Smooth muscle cell (in vitro differentiated cells): ENCODE data around the gene RPAP2. TPM values are rescaled to one million over a fixed set of nuclear protein-coding genes. Genes with fewer than 3 reads are reported as not detected.

ENCODE experiments used
- DNase-seq: peaks from one replicate; lab custom pipeline; 2025; ENCODE audit not compliant: unreplicated experiment; lab: John Stamatoyannopoulos, UW
- H2AFZ ChIP-seq: fragments of 200-600 bp; sonication (generic); 2 replicates; pipeline ENCODE4 v1.6.0; 2016; ENCODE audit warnings: antibody characterized with exemption, low read depth, mild to moderate bottlenecking
- H3F3A ChIP-seq: fragments of 200-600 bp; sonication (generic); 2 replicates; pipeline ENCODE4 v1.6.0; 2017; ENCODE audit warnings: antibody characterized with exemption, low read depth
- H3K27ac ChIP-seq: fragments of 200-600 bp; sonication (generic); 2 replicates; pipeline ENCODE4 v1.5.1; 2016; ENCODE audit warnings: low read depth, mild to moderate bottlenecking
- H3K27me3 ChIP-seq: fragments of 200-600 bp; sonication (generic); 2 replicates; pipeline ENCODE4 v1.6.1; 2016; ENCODE audit warnings: low read depth, mild to moderate bottlenecking
- H3K36me3 ChIP-seq: fragments of 200-600 bp; sonication (generic); 2 replicates; pipeline ENCODE4 v1.5.1; 2016; ENCODE audit warnings: low read depth
- H3K4me1 ChIP-seq: fragments of 200-600 bp; sonication (generic); 2 replicates; pipeline ENCODE4 v1.5.1; 2016; ENCODE audit warnings: low read depth
- H3K4me2 ChIP-seq: fragments of 200-600 bp; sonication (generic); 2 replicates; pipeline ENCODE4 v1.6.0; 2016; ENCODE audit warnings: mild to moderate bottlenecking
- H3K4me3 ChIP-seq: fragments of 200-600 bp; sonication (generic); 2 replicates; pipeline ENCODE4 v1.5.1; 2016; ENCODE audit warnings: mild to moderate bottlenecking
- H3K79me2 ChIP-seq: fragments of 200-600 bp; sonication (generic); 2 replicates; pipeline ENCODE4 v1.6.0; 2016; ENCODE audit warnings: low read depth, mild to moderate bottlenecking
- H3K9ac ChIP-seq: fragments of 200-600 bp; sonication (generic); 2 replicates; pipeline ENCODE4 v1.6.0; 2016; ENCODE audit warnings: low read depth
- H3K9me3 ChIP-seq: fragments of 200-600 bp; sonication (generic); replicated peaks from 2 replicates; pipeline ENCODE4 v1.5.1; 2016; ENCODE audit warnings: low read depth
- H4K20me1 ChIP-seq: fragments of 200-600 bp; sonication (generic); 2 replicates; pipeline ENCODE4 v1.6.0; 2016; ENCODE audit warnings: low read depth
- CTCF ChIP-seq: fragments of 200-600 bp; sonication (generic); IDR thresholded peaks from 2 replicates; pipeline ENCODE4 v1.5.1; 2017; ENCODE audit warnings: borderline replicate concordance, mild to moderate bottlenecking, antibody characterized with exemption; ENCODE audit not compliant: insufficient read depth, poor library complexity, severe bottlenecking
- WGBS: methylation state at CpG from one replicate; pipeline ENCODE4 v1.1.7; 2016; ENCODE audit warnings: low lambda C conversion rate; 5-methylcytosine and 5-hydroxymethylcytosine counted together
- polyA plus RNA-seq: library from polyadenylated mRNA; unstranded; fragments of >200 nt; fragmentation: Nextera tagmentation; extraction: Ambion mirVana; gene quantifications from 2 replicates; pipeline ENCODE4 v1.2.1, GENCODE V29; 2016
- total RNA-seq: library from RNA; depleted of rRNA; stranded (reverse); fragments of >200 nt; gene quantifications from 2 replicates; pipeline ENCODE4 v1.2.3, GENCODE V29; 2014

Gene RPAP2
- total and polyA plus RNA-seq, 2 experiments from 2014 or later = 18.8 to 34.2 TPM

DNA sequence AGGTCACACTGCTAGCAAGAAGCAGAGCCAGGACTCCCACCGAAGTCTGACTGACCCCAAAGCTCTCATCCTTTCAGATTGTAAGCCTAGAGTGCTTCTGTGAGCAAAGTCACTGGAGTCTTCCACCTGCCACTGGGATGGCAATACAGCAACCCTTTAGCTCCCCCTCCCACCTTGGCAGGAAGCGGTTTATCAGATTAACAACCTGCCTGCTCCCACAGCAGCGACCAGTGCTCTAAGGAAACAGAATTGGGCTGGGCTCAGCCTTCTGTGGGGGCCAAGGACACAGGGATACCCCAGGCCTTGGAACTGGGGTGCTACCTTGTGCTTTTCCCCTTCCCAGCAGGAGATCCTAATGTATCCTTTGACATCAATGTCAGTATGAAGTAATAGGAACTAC is 111.8 kb downstream of the RPAP2 start:
- Histone ChIP-seq H3K4me3 (no peak overlapping the region), H3K27me3 (no peaks in the 10 kb centered on the region), H3K27ac (no peak overlapping the region), H2AFZ (no peak overlapping the region), H3K9ac (no peak overlapping the region), H3K79me2 (no peaks in the 10 kb centered on the region), H4K20me1 (no peaks in the 10 kb centered on the region), H3K9me3 (no peaks in the 10 kb centered on the region), H3K36me3 (no peaks in the 10 kb centered on the region), H3K4me1 (no peaks in the 10 kb centered on the region), H3F3A (no peaks in the 10 kb centered on the region), H3K4me2 (no peak overlapping the region)
- 67% methylated on average over 3 of the region's 3 CpGs for WGBS
- no peak for TF ChIP-seq CTCF
- DNase-seq = no peak

- H3K4me3 ChIP-seq = no peak overlapping the region
- no peaks in the 10 kb centered on the region for H3F3A ChIP-seq
- no peaks in the 10 kb centered on the region for H4K20me1 ChIP-seq
- no peaks in the 10 kb centered on the region for H3K79me2 ChIP-seq
- H3K27ac ChIP-seq = no peak overlapping the region
- H2AFZ ChIP-seq = no peak overlapping the region
- no peak for DNase-seq
- no peaks in the 10 kb centered on the region for H3K9me3 ChIP-seq
- TF ChIP-seq CTCF = no peak
- 82% methylated on average over 1 of the region's 1 CpG for WGBS
- no peak overlapping the region for H3K4me2 ChIP-seq
- no peaks in the 10 kb centered on the region for H3K4me1 ChIP-seq
- no peaks in the 10 kb centered on the region for H3K27me3 ChIP-seq
- H3K9ac ChIP-seq = no peak overlapping the region
- no peaks in the 10 kb centered on the region for H3K36me3 ChIP-seq
Measured at GRCh38 chr1:92411511-92411910, 112.7 kb downstream of the RPAP2 start.

DNA sequence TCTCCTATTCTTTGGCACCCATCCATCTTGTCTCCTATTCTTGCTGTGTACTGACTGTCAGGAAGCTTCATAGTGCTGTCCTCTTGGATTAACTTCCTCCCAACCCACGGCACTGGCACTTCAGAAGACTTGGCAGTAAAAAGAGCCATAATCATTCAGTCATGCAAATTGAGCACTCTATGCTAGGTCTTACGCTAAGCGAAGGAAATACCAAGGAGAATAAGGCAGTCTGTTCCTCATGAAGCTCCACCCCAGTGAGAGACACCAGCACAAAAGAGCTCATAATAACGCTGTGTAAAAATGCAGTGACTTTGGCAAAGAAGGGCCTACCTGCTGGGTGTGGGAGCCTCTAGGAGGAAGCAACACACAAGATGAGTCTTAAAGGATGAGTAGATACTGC is 120.8 kb downstream of the RPAP2 start:
- no peaks in the 10 kb centered on the region for H3K4me1 ChIP-seq
- H3K4me2 ChIP-seq = no peak overlapping the region
- no peaks in the 10 kb centered on the region for H3K36me3 ChIP-seq
- 74% methylated on average over 4 of the region's 4 CpGs for WGBS
- H3K79me2 ChIP-seq = no peaks in the 10 kb centered on the region
- H3F3A ChIP-seq = no peaks in the 10 kb centered on the region
- H3K27me3 ChIP-seq = no peaks in the 10 kb centered on the region
- no peaks in the 10 kb centered on the region for H3K9me3 ChIP-seq
- H3K9ac ChIP-seq = no peak overlapping the region
- no peak overlapping the region for H2AFZ ChIP-seq
- H4K20me1 ChIP-seq = no peaks in the 10 kb centered on the region
- TF ChIP-seq CTCF = no peak
- no peak overlapping the region for H3K4me3 ChIP-seq
- H3K27ac ChIP-seq = no peak overlapping the region
- no peak for DNase-seq

DNA sequence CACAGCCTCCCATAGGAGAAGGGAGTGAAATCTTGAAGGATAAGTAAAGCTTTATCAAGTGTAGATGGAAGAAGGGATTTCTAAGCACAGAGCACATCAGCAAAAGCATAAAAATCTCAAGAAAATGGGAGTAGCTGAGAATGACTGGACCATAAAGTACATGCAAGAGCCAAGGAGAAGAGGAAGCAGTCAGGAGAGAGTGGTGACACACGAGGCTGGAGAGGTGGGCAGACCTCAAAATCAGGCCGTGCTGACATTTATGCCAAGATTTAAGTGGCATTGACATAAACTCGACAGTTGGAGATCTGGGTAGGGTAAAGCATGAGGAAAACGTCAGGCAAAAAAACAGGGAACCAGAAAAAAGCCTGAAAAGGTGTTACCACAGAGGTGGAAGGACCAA is 125.5 kb downstream of the RPAP2 start:
- 70% methylated on average over 4 of the region's 4 CpGs for WGBS
- no peak for DNase-seq
- Histone ChIP-seq H3K4me3 (no peak overlapping the region), H3K36me3 (no peaks in the 10 kb centered on the region), H4K20me1 (no peaks in the 10 kb centered on the region), H2AFZ (no peak overlapping the region), H3K4me1 (no peaks in the 10 kb centered on the region), H3K27me3 (no peaks in the 10 kb centered on the region), H3K79me2 (no peaks in the 10 kb centered on the region), H3K9ac (no peak overlapping the region), H3K9me3 (no peaks in the 10 kb centered on the region), H3K27ac (no peak overlapping the region), H3F3A (no peaks in the 10 kb centered on the region), H3K4me2 (no peak overlapping the region)
- TF ChIP-seq CTCF = no peak
